Activated T-helper 2 cell treated with anti-CD3 and anti-CD28 coated beads, Interferon-gamma antibody, Interleukin-2, Interleukin-4, amounts not matched to agents 10 μg/mL and 5 μg/mL and 100 μg/mL, durations not matched to agents 14 hours and 24 hours and 36 hours (primary cell): Measurements from ENCODE around the gene ALK. TPM values are rescaled to one million over a fixed set of nuclear protein-coding genes. Genes with fewer than 3 reads are reported as not detected.

Experiments used
- DNase-seq: peaks from one replicate; pipeline ENCODE4 v3.0.0; 2021; ENCODE audit warnings: low spot score
- H3K27ac Mint-ChIP-seq: one replicate; pipeline ENCODE4 v1.8.0; 2021; ENCODE audit warnings: mixed read lengths
- H3K27me3 Mint-ChIP-seq: one replicate; pipeline ENCODE4 v1.8.0; 2021; ENCODE audit warnings: low read depth, mixed read lengths
- H3K36me3 Mint-ChIP-seq: one replicate; pipeline ENCODE4 v1.8.0; 2021; ENCODE audit warnings: low read depth, mixed read lengths
- H3K4me1 Mint-ChIP-seq: one replicate; pipeline ENCODE4 v1.8.0; 2021; ENCODE audit warnings: low read depth, mixed read lengths
- H3K4me3 Mint-ChIP-seq: one replicate; pipeline ENCODE4 v1.8.0; 2021; ENCODE audit warnings: low read depth, mild to moderate bottlenecking, moderate library complexity, mixed read lengths
- H3K9me3 Mint-ChIP-seq: one replicate; pipeline ENCODE4 v1.8.0; 2021; ENCODE audit warnings: mixed read lengths
- intact Hi-C: fragments of 100-400 bp; cut with micrococcal nuclease; formaldehyde crosslinking; loops from one replicate; pipeline ENCODE4 v1.15.1; 2023
- total RNA-seq: library from RNA; stranded (reverse); gene quantifications from 2 replicates; pipeline ENCODE4 v1.2.3, GENCODE V29; 2022

ALK gene
- total RNA-seq, 1 donor from 2014 or later = not detected

- Mint-ChIP-seq H3K27me3 (peaks cover 13% of the 10 kb centered on the region), H3K27ac (no peak overlapping the region), H3K4me1 (no peaks in the 10 kb centered on the region), H3K4me3 (no peak overlapping the region), H3K9me3 (no peaks in the 10 kb centered on the region), H3K36me3 (no peaks in the 10 kb centered on the region)
- DNase-seq = no peak
- intact Hi-C loops = no loop called here
These were observed 500.2 kb downstream of the ALK start for GRCh38 chr2:29420999-29421782.

- DNase-seq = no peak
- intact Hi-C loops = no loop called here
- no peaks in the 10 kb centered on the region for H3K4me1 Mint-ChIP-seq
- no peak overlapping the region for H3K4me3 Mint-ChIP-seq
- no peaks in the 10 kb centered on the region for H3K9me3 Mint-ChIP-seq
- no peak overlapping the region for H3K27ac Mint-ChIP-seq
- H3K27me3 Mint-ChIP-seq = peaks cover 13% of the 10 kb centered on the region
- H3K36me3 Mint-ChIP-seq = no peaks in the 10 kb centered on the region
These were observed 500.9 kb downstream of the ALK start for GRCh38 chr2:29420464-29420863.

GRCh38 chr2:29417630-29418029 lies 503.8 kb downstream of the ALK start:
- no peak for DNase-seq
- H3K4me1 Mint-ChIP-seq = no peaks in the 10 kb centered on the region
- H3K9me3 Mint-ChIP-seq = no peaks in the 10 kb centered on the region
- no peaks in the 10 kb centered on the region for H3K36me3 Mint-ChIP-seq
- intact Hi-C loops = no loop called here
- no peak overlapping the region for H3K27ac Mint-ChIP-seq
- H3K4me3 Mint-ChIP-seq = no peak overlapping the region
- peaks cover 3% of the 10 kb centered on the region for H3K27me3 Mint-ChIP-seq

GRCh38 chr2:29412197-29412925 lies 509.0 kb downstream of the ALK start:
- H3K27me3 Mint-ChIP-seq = peaks cover 5% of the 10 kb centered on the region
- H3K4me1 Mint-ChIP-seq = no peaks in the 10 kb centered on the region
- H3K27ac Mint-ChIP-seq = no peak overlapping the region

GRCh38 chr2:29405707-29406106 lies 515.7 kb downstream of the ALK start:
- intact Hi-C loops = no loop called here
- no peak for DNase-seq
- H3K4me1 Mint-ChIP-seq = no peaks in the 10 kb centered on the region
- H3K27ac Mint-ChIP-seq = no peak overlapping the region
- H3K36me3 Mint-ChIP-seq = no peaks in the 10 kb centered on the region
- H3K9me3 Mint-ChIP-seq = no peaks in the 10 kb centered on the region
- H3K4me3 Mint-ChIP-seq = no peak overlapping the region
- peaks cover 7% of the 10 kb centered on the region for H3K27me3 Mint-ChIP-seq

More at GRCh38 chr2:29412197-29412925, 509.0 kb downstream of the ALK start:
- Mint-ChIP-seq H3K36me3 (no peaks in the 10 kb centered on the region), H3K4me3 (no peak overlapping the region), H3K9me3 (no peaks in the 10 kb centered on the region)
- DNase-seq = no peak
- intact Hi-C loops = no loop called here

GRCh38 chr2:29405266-29405665 lies 516.1 kb downstream of the ALK start:
- DNase-seq = no peak
- intact Hi-C loops = no loop called here
- H3K36me3 Mint-ChIP-seq = no peaks in the 10 kb centered on the region
- H3K4me3 Mint-ChIP-seq = no peak overlapping the region
- H3K4me1 Mint-ChIP-seq = no peaks in the 10 kb centered on the region
- no peak overlapping the region for H3K27ac Mint-ChIP-seq
- no peaks in the 10 kb centered on the region for H3K9me3 Mint-ChIP-seq
- H3K27me3 Mint-ChIP-seq = peaks cover 7% of the 10 kb centered on the region

GRCh38 chr2:29401994-29402393 lies 519.4 kb downstream of the ALK start:
- Mint-ChIP-seq H3K9me3 (no peaks in the 10 kb centered on the region), H3K36me3 (no peaks in the 10 kb centered on the region), H3K4me3 (no peak overlapping the region), H3K27me3 (peaks cover 7% of the 10 kb centered on the region), H3K27ac (no peak overlapping the region), H3K4me1 (no peaks in the 10 kb centered on the region)
- DNase-seq = no peak
- intact Hi-C loops = no loop called here

GRCh38 chr2:29400930-29401653 lies 520.3 kb downstream of the ALK start:
- no peaks in the 10 kb centered on the region for H3K4me1 Mint-ChIP-seq
- no peak for DNase-seq
- H3K27me3 Mint-ChIP-seq = peaks cover 7% of the 10 kb centered on the region
- intact Hi-C loops = no loop called here
- no peak overlapping the region for H3K27ac Mint-ChIP-seq
- no peak overlapping the region for H3K4me3 Mint-ChIP-seq
- H3K36me3 Mint-ChIP-seq = no peaks in the 10 kb centered on the region
- H3K9me3 Mint-ChIP-seq = no peaks in the 10 kb centered on the region

GRCh38 chr2:29398384-29399237 lies 522.8 kb downstream of the ALK start:
- H3K4me1 Mint-ChIP-seq = no peaks in the 10 kb centered on the region
- no peak overlapping the region for H3K27ac Mint-ChIP-seq
- no peak overlapping the region for H3K4me3 Mint-ChIP-seq
- peaks cover 2% of the 10 kb centered on the region for H3K27me3 Mint-ChIP-seq
- no peaks in the 10 kb centered on the region for H3K9me3 Mint-ChIP-seq
- intact Hi-C loops = no loop called here
- DNase-seq = no peak
- H3K36me3 Mint-ChIP-seq = no peaks in the 10 kb centered on the region

- DNase-seq = no peak
- H3K27ac Mint-ChIP-seq = no peak overlapping the region
- H3K36me3 Mint-ChIP-seq = no peaks in the 10 kb centered on the region
- peaks cover 2% of the 10 kb centered on the region for H3K27me3 Mint-ChIP-seq
- H3K9me3 Mint-ChIP-seq = no peaks in the 10 kb centered on the region
- intact Hi-C loops = no loop called here
- H3K4me3 Mint-ChIP-seq = no peak overlapping the region
- no peaks in the 10 kb centered on the region for H3K4me1 Mint-ChIP-seq
These were observed 523.7 kb downstream of the ALK start for GRCh38 chr2:29397713-29398112.

GRCh38 chr2:29397039-29397438 lies 524.3 kb downstream of the ALK start:
- H3K27me3 Mint-ChIP-seq = peaks cover 2% of the 10 kb centered on the region
- intact Hi-C loops = no loop called here
- H3K4me3 Mint-ChIP-seq = no peak overlapping the region
- no peak overlapping the region for H3K27ac Mint-ChIP-seq
- no peaks in the 10 kb centered on the region for H3K36me3 Mint-ChIP-seq
- no peaks in the 10 kb centered on the region for H3K4me1 Mint-ChIP-seq
- H3K9me3 Mint-ChIP-seq = no peaks in the 10 kb centered on the region
- DNase-seq = no peak

- Mint-ChIP-seq H3K27me3 (peaks cover 10% of the 10 kb centered on the region), H3K9me3 (no peaks in the 10 kb centered on the region), H3K36me3 (no peaks in the 10 kb centered on the region), H3K27ac (no peak overlapping the region), H3K4me3 (no peak overlapping the region), H3K4me1 (no peaks in the 10 kb centered on the region)
- intact Hi-C loops = no loop called here
- DNase-seq = no peak
These were observed 526.4 kb downstream of the ALK start for GRCh38 chr2:29394981-29395350.
